Kidney (tissue), 14 donors: ENCODE results near the gene ECE1. TPM values are rescaled to one million over a fixed set of nuclear protein-coding genes. Genes with fewer than 3 reads are reported as not detected.
"Not testable (repeated sequence)": the region's sequence is repeated elsewhere in the genome, so short reads cannot be mapped to it uniquely, and the experiment has no call there.

Experiments
- DNase-seq, 5 donors: peaks; one replicate each; pipeline ENCODE4 v3.0.0-alpha.2; 2013 to 2020
- FAIRE-seq: peaks from 2 replicates; lab custom pipeline; 2012; peaks lifted over from hg19 to GRCh38; lab: Jason Lieb, UNC
- H3K27ac ChIP-seq, 2 donors: one replicate each; pipeline ENCODE4 v1.7.0; 2013; ENCODE audit warnings: low read depth in 2 of 2, low read length in 2 of 2, inconsistent platforms in 1 of 2
- H3K27me3 ChIP-seq: one replicate; pipeline ENCODE4 v1.7.1; 2013; ENCODE audit warnings: low read length, inconsistent platforms; ENCODE audit not compliant: control insufficient read depth, insufficient read depth
- H3K36me3 ChIP-seq, 3 donors: one replicate each; pipeline versions ENCODE4 v1.7.0 to v1.7.1; 2013; ENCODE audit warnings: low read length in 3 of 3, control low read depth in 1 of 3, inconsistent platforms in 1 of 3; ENCODE audit not compliant: insufficient read depth in 3 of 3, control insufficient read depth in 2 of 3
- H3K4me1 ChIP-seq, 3 donors: one replicate each; pipeline versions ENCODE4 v1.7.0 to v1.7.1; 2013; ENCODE audit warnings: low read length in 3 of 3, inconsistent platforms in 1 of 3, low read depth in 1 of 3; ENCODE audit not compliant: control insufficient read depth in 2 of 3, insufficient read depth in 2 of 3
- H3K4me3 ChIP-seq, 3 donors: one replicate each; pipeline versions ENCODE4 v1.7.0 to v1.8.1; 2013; ENCODE audit warnings: low read length in 3 of 3, control low read depth in 1 of 3, inconsistent platforms in 1 of 3
- H3K9ac ChIP-seq, 3 donors: one replicate each; pipeline versions ENCODE4 v1.7.0 to v1.7.1; 2013; ENCODE audit warnings: low read length in 3 of 3, control low read depth in 1 of 3, inconsistent platforms in 1 of 3
- H3K9me3 ChIP-seq, 3 donors: one replicate each; pipeline versions ENCODE4 v1.7.0 to v1.7.1; 2013; ENCODE audit warnings: low read length in 3 of 3, control low read depth in 1 of 3, inconsistent platforms in 1 of 3; ENCODE audit not compliant: control insufficient read depth in 2 of 3, insufficient read depth in 1 of 3
- intact Hi-C: fragments of 100-400 bp; cut with DNase I; formaldehyde crosslinking; loops from one replicate; pipeline ENCODE4 v1.11.1; 2022
- polyA plus RNA-seq: library from polyadenylated mRNA; stranded (reverse); fragments of 350-450 nt; fragmentation: Illumina TruSeq; extraction: RNeasy Lipid Tissue Mini Kit (QIAGEN cat#74804); gene quantifications from one replicate; pipeline ENCODE4 v1.2.3, GENCODE V29; 2014; ENCODE audit warnings: low read depth, low replicate concordance; ENCODE audit not compliant: insufficient read depth
- total RNA-seq: library from RNA; stranded (reverse); fragmentation: NEBNext Ultra II Directional; extraction: Animal tissue kit (Norgen Biotek cat#: 25700); gene quantifications from one replicate; pipeline ENCODE4 v1.2.1, GENCODE V29; 2021
- TF ChIP-seq, protein P1 (sequence below): IDR thresholded peaks from 3 replicates; pipeline ENCODE4 v1.5.1; 2012; ENCODE audit warnings: mild to moderate bottlenecking, moderate library complexity, borderline replicate concordance; ENCODE audit not compliant: insufficient read depth; ENCODE audit errors: extremely low read depth
- donor health status: control.
- donor health status: control.
- donor health status: control.
- donor health status: control.
- donor health status: control.
- donor health status: DM: yes; HTN: yes; CAD: no.
- donor health status: Normal renal cell carcinoma (clear cell type).

ECE1 gene
- total and polyA plus RNA-seq, 2 donors from 2014 or later: 30.8 to 128 TPM

DNA sequence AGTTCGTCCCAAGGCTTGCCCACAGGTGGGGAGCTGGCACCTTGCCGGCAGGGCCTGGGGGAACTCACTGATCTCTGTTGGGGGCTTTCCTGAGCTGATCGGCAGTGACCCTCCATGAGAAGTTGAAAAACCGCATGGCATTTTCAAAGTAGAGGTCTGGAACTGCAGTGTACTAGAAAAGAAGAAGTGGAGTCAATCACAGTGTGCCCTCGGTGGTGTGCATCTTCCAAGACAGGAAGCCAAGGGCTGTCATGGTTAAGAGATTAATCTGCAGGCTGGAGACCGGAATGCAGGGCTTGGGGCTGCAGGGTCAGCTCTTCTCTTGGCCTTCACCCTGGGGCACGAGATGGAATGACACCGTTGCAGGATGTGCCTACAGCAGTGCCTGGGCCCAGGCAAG, 56.8 kb downstream of the ECE1 start:
- no peak for DNase-seq
- Histone ChIP-seq H3K27ac (no peak overlapping the region), H3K9ac (no peak overlapping the region), H3K4me1 (no peaks in the 10 kb centered on the region), H3K9me3 (no peaks in the 10 kb centered on the region), H3K36me3 (peaks cover 0 to 15% (median 13%) of the 10 kb centered on the region in 3 donors), H3K27me3 (no peaks in the 10 kb centered on the region), H3K4me3 (no peak overlapping the region)
- intact Hi-C loops: loop anchor here (5.0 kb wide), 1 partner anchor 134 kb away; no protein-coding TSS in a partner anchor
- no peak for FAIRE-seq
- TF ChIP-seq, protein P1, sequence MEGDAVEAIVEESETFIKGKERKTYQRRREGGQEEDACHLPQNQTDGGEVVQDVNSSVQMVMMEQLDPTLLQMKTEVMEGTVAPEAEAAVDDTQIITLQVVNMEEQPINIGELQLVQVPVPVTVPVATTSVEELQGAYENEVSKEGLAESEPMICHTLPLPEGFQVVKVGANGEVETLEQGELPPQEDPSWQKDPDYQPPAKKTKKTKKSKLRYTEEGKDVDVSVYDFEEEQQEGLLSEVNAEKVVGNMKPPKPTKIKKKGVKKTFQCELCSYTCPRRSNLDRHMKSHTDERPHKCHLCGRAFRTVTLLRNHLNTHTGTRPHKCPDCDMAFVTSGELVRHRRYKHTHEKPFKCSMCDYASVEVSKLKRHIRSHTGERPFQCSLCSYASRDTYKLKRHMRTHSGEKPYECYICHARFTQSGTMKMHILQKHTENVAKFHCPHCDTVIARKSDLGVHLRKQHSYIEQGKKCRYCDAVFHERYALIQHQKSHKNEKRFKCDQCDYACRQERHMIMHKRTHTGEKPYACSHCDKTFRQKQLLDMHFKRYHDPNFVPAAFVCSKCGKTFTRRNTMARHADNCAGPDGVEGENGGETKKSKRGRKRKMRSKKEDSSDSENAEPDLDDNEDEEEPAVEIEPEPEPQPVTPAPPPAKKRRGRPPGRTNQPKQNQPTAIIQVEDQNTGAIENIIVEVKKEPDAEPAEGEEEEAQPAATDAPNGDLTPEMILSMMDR: no peak

DNA sequence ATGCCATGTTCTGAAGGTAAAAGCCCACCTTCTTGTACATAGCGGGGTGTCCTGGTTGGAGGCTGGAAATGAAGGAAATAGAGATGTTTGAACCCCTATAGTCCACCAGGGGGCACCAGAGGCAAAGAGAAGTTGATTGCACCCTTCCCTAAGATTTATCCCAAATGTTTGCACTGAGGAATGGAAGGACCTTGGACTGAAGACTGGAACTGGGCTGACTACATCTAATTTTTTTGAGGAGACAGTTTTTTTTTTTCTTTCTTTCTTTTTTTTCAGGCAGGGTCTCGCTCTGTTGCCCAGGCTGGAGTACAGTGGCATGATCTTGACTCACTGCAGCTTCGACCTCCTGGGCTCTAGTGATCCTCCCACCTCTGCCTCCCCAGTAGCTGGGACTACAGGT, 58.2 kb downstream of the ECE1 start:
- H3K27ac ChIP-seq: no peak overlapping the region
- H3K36me3 ChIP-seq: peaks cover 0 to 13% (median 12%) of the 10 kb centered on the region in 3 donors
- no peak overlapping the region for H3K9ac ChIP-seq
- DNase-seq (peak in 3 of 5 donors; percentile 51 to 87 (median 81)), FAIRE-seq (peak; percentile 94)
- H3K4me1 ChIP-seq: no peaks in the 10 kb centered on the region
- H3K4me3 ChIP-seq: no peak overlapping the region
- TF ChIP-seq, protein P1: peak; percentile 83
- H3K27me3 ChIP-seq: no peaks in the 10 kb centered on the region
- intact Hi-C loops: loop anchor here (5.0 kb wide), 1 partner anchor 135 kb away; no protein-coding TSS in a partner anchor
- no peaks in the 10 kb centered on the region for H3K9me3 ChIP-seq

DNA sequence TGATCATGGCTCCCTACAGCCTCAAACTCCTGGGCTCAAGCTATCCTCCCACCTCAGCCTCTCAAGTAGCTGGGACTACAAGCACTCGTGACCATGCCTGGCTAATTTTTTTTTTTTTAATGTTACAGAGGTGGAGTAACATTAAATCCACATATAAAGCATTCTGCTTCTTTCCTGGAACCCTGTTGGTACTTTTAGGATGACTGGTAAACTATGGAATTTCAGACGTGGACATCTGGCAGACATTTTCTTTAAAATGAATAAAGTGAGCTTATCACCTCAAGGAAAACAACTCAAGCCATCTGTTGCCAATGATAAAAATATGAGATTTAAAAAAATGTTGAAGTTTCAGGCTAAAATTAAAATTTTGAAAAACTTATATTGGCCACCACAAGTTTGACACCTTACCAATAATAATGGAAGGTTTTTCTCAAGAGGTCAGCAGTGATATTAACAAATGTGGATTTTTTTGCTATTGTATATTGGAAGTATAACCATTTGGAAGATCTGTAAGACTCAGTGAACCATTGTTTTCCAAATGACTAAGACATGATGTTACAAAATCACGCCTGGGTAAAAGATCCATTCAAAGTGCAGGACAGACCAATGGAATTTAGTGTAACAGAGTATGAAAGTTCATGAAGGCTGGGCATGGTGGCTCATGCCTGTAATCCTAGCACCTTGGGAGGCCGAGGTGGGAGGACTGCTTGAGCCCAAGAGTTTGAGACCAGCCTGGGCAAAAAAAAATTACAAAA, 60.8 kb downstream of the ECE1 start:
- TF ChIP-seq, protein P1: no peak
- intact Hi-C loops: no loop called here
- no peak overlapping the region for H3K27ac ChIP-seq
- DNase-seq: no peak
- H3K9me3 ChIP-seq: no peaks in the 10 kb centered on the region
- H3K9ac ChIP-seq: no peak overlapping the region
- no peak overlapping the region for H3K4me3 ChIP-seq
- no peaks in the 10 kb centered on the region for H3K4me1 ChIP-seq
- FAIRE-seq: no peak
- peaks cover 0 to 12% (median 11%) of the 10 kb centered on the region in 3 donors for H3K36me3 ChIP-seq
- no peaks in the 10 kb centered on the region for H3K27me3 ChIP-seq

DNA sequence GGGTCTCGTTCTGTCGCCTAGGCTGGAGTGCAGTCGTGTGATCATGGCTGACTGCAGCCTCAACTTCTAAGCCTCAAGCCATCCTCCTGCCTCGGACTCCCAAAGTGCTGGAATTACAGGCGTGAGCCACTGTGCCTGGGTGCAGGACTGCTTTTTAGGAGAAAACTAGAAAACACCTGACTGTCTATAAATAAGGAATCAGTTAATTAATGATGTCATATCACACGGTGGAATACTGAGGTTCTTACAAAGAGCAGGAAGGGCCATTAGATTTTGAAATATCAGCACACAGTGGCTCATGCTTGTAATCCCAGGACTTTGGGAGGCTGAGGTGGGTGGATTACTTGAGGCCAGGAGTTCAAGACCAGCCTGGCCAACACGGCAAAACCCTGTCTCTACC, 62.0 kb downstream of the ECE1 start:
- H3K9me3 ChIP-seq, H3K27ac ChIP-seq, H3K4me1 ChIP-seq, intact Hi-C loops, H3K4me3 ChIP-seq, H3K27me3 ChIP-seq, FAIRE-seq, DNase-seq, H3K9ac ChIP-seq: not testable (repeated sequence)
- peaks cover 0 to 15% (median 11%) of the 10 kb centered on the region in 3 donors for H3K36me3 ChIP-seq
